Pancreas (tissue), 10 donors: ENCODE data around the gene IST1. TPM values are rescaled to one million over a fixed set of nuclear protein-coding genes. Genes with fewer than 3 reads are reported as not detected.

Source experiments
- ATAC-seq, 4 donors: fragments of 200-7000 bp; cut with Tn5 transposase; one replicate each; pipeline versions ENCODE4 v1.8.0 to v1.9.1; 2020; ENCODE audit warnings: mild to moderate bottlenecking in 4 of 4, moderate library complexity in 4 of 4
- DNase-seq, 6 donors: peaks; one replicate each; pipeline ENCODE4 v3.0.0-alpha.2; 2020
- FAIRE-seq: peaks from 2 replicates; lab custom pipeline; 2012; peaks lifted over from hg19 to GRCh38; lab: Jason Lieb, UNC
- H3K27ac ChIP-seq, 4 donors: fragments of 200-600 bp; sonication (generic); 1 replicate in 3 of 4; 2 replicates in 1 of 4; pipeline versions ENCODE4 v1.5.0 to v1.8.0; 2020
- H3K27me3 ChIP-seq, 4 donors: fragments of 200-600 bp; one replicate each; pipeline ENCODE4 v1.8.0; 2021
- H3K36me3 ChIP-seq, 3 donors: fragments of 200-600 bp; sonication (generic) in 1 of 3; one replicate each; pipeline versions ENCODE4 v1.5.0 to v1.8.0; 2020 to 2021
- H3K4me1 ChIP-seq, 3 donors: fragments of 200-600 bp; one replicate each; pipeline ENCODE4 v1.8.0; 2021
- H3K4me3 ChIP-seq, 4 donors: fragments of 200-600 bp; sonication (generic) in 2 of 4; one replicate each; pipeline versions ENCODE4 v1.5.0 to v1.8.0; 2020 to 2021
- H3K9me3 ChIP-seq, 4 donors: fragments of 200-600 bp; one replicate each; pipeline ENCODE4 v1.8.0; 2021
- WGBS, 2 donors: extraction: QIAGEN DNeasy Blood & Tissue Kit; methylation state at CpG; one replicate each; pipeline ENCODE4 v1.1.7; 2013; 5-methylcytosine and 5-hydroxymethylcytosine counted together
- intact Hi-C, 3 donors: fragments of 100-400 bp; cut with DNase I; formaldehyde crosslinking; loops; one replicate each; pipeline versions ENCODE4 v1.11.1 to v1.14.2; 2022
- polyA plus RNA-seq, 2 donors: library from polyadenylated mRNA; stranded (reverse); fragments of 200-250 nt; gene quantifications; one replicate each; pipeline ENCODE4 v1.2.3, GENCODE V29; 2013
- total RNA-seq, 6 donors: library from RNA; stranded (reverse); fragmentation: NEBNext Ultra II Directional in 4 of 6; extraction: Animal tissue kit (Norgen Biotek cat#: 25700) in 4 of 6; gene quantifications; one replicate each; pipeline versions ENCODE4 v1.2.1 to v1.2.4, GENCODE V29; 2021 to 2023
- TF ChIP-seq, protein P1 (sequence below), 4 donors: fragments of 200-600 bp; sonication (generic) in 3 of 4; IDR thresholded peaks; one replicate each; pipeline versions ENCODE4 v1.5.0 to v1.8.0; 2021; ENCODE audit warnings: antibody characterized with exemption in 4 of 4
- donor health status: healthy with polysubstance abuse.
- donor health status: DM: no; HTN: no; CAD: no; lungs with moderate emphysema.
- donor health status: DM: no; HTN: no; CAD: no.
- donor health status: control.
- donor health status: control.
- donor health status: Bipolar disorder and iron deficiency.
- donor health status: DM: yes; HTN: yes; CAD: no.
- donor health status: DM: no; HTN: no; CAD: no.
- donor health status: DM: no; HTN: no; CAD: no.
- donor health status: DM: yes; HTN: yes; CAD: no.

Gene IST1
- total and polyA plus RNA-seq, 8 donors: 56.1 to 121 (median 69.4) TPM

DNA sequence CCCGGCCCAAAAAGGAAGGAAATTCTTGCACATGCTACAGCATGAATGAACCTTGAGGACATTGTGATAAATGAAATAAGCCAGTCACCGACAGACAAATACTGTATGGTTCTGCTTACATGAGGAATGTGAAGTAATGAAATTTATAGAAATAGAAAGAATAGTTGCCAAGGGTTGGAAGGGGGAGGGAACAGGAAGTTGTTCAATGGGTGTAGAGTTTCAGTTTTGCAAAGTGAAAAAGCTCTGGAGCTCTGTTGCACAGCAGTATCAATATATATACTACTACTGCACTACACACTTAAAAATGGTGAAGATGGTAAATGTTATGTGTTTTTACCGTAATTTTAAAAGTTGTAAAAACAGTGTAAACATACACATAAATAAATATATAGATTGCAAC, 61.2 kb downstream of the IST1 start:
- no peak for FAIRE-seq
- Histone ChIP-seq H3K27me3 (no peaks in the 10 kb centered on the region), H3K4me3 (no peak overlapping the region), H3K9me3 (no peaks in the 10 kb centered on the region), H3K36me3 (no peaks in the 10 kb centered on the region), H3K4me1 (no peaks in the 10 kb centered on the region), H3K27ac (no peak overlapping the region)
- ATAC-seq: no peak
- DNase-seq: no peak
- WGBS, 2 donors: 70 to 80% methylated on average over 3 of the region's 3 CpGs
- intact Hi-C loops: no loop called here
- TF ChIP-seq, protein P1, sequence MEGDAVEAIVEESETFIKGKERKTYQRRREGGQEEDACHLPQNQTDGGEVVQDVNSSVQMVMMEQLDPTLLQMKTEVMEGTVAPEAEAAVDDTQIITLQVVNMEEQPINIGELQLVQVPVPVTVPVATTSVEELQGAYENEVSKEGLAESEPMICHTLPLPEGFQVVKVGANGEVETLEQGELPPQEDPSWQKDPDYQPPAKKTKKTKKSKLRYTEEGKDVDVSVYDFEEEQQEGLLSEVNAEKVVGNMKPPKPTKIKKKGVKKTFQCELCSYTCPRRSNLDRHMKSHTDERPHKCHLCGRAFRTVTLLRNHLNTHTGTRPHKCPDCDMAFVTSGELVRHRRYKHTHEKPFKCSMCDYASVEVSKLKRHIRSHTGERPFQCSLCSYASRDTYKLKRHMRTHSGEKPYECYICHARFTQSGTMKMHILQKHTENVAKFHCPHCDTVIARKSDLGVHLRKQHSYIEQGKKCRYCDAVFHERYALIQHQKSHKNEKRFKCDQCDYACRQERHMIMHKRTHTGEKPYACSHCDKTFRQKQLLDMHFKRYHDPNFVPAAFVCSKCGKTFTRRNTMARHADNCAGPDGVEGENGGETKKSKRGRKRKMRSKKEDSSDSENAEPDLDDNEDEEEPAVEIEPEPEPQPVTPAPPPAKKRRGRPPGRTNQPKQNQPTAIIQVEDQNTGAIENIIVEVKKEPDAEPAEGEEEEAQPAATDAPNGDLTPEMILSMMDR (IDR thresholded peaks at IDR 0.05): no peak

DNA sequence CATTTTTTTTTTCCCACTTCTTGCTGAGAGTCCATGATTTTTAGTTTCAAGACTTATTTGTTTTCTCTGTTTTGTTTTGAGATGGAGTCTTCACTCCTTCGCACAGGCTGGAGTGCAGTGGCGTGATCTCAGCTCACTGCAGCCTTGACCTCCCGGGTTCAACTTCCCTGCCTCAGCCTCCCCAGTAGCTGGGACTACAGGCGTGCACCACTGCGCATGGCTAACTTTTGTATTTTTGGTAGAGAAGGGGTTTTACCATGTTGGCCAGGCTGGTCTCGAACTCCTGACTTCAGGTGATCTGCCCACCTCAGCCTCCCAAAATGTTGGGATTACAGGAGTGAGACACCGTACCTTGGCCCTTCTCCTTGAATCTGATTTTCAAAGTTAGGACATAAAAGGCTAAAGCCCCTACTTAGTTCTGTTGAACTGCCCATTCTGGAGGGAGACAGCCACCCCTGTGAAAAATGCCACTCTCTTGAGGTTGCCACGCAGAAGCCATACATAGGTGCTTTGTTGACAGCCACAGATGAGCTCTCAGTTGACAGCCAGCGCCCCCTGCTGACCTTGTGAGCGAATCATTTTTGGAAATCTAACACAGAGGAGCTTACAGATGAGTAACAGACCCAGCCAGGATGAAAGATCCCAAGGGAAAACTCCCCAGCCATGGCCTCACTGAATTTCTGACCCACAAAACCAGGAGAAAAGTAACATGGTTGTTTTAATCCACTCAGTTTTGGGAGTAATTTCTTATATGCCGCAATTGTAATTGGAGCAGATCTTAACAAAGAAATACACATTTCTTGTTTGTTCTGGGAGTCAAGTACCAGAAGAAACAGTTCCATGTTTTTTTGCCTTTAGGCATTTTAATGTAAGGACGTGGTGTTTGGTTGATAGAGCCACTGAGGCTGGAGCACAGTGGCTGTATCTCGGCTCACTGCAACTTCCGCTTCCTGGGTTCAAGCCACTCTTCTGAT, 66.0 kb downstream of the IST1 start:
- ATAC-seq (peak; percentile 84 to 98 (median 97)), DNase-seq (peak; percentile 63 to 89 (median 82)), FAIRE-seq (no peak)
- peaks cover 0 to 5% (median 0%) of the 10 kb centered on the region in 3 donors for H3K4me1 ChIP-seq
- 50 to 53% methylated on average over 14 of the region's 14 CpGs for WGBS, 2 donors
- TF ChIP-seq, protein P1 (IDR thresholded peaks at IDR 0.05): peak; percentile 22 to 74 (median 60)
- no peaks in the 10 kb centered on the region for H3K9me3 ChIP-seq
- H3K27me3 ChIP-seq: no peaks in the 10 kb centered on the region
- no peak overlapping the region for H3K4me3 ChIP-seq
- H3K27ac ChIP-seq: no peak overlapping the region
- intact Hi-C loops: no loop called here
- no peaks in the 10 kb centered on the region for H3K36me3 ChIP-seq

DNA sequence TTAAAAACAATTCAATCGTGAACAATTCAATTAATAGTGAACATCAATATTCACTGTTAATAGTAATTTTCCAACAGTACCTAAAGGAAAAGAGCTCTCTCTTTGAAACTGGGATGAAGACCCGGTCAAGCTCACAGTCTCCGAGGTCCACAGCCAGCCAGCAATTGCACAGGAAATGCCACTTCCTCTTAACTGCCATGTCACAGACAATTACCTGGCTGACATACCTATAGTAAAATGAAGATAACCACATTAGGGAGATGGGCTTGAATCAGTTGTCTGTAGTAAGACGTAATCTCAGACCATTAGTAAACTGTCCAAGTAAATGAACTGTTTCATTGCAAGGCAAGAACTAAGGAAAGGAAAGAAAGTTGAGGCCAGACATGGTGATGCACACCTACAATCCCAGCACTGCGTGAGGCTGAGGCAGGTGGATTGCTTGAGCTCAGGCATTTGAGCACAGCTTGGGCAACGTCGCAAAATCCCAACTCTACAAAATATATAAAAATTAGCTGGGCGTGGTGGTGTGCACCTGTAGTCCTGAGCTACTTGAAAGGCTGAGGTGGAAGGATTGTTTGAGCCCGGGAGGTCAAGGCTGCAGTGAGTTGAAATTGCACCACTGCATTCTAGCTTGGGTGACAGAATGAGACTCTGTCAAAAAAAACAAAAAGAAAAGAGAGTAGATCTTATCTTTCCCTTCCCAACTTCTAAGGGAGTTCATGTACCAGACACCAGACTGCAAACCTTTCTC, 68.0 kb downstream of the IST1 start:
- FAIRE-seq (no peak), DNase-seq (no peak), ATAC-seq (no peak)
- WGBS, 2 donors: 70 to 71% methylated on average over 9 of the region's 9 CpGs
- H3K36me3 ChIP-seq: no peaks in the 10 kb centered on the region
- peaks cover 0 to 5% (median 0%) of the 10 kb centered on the region in 3 donors for H3K4me1 ChIP-seq
- TF ChIP-seq, protein P1 (IDR thresholded peaks at IDR 0.05): no peak
- no peaks in the 10 kb centered on the region for H3K27me3 ChIP-seq
- intact Hi-C loops: no loop called here
- H3K4me3 ChIP-seq: no peak overlapping the region
- H3K27ac ChIP-seq: no peak overlapping the region
- H3K9me3 ChIP-seq: no peaks in the 10 kb centered on the region

DNA sequence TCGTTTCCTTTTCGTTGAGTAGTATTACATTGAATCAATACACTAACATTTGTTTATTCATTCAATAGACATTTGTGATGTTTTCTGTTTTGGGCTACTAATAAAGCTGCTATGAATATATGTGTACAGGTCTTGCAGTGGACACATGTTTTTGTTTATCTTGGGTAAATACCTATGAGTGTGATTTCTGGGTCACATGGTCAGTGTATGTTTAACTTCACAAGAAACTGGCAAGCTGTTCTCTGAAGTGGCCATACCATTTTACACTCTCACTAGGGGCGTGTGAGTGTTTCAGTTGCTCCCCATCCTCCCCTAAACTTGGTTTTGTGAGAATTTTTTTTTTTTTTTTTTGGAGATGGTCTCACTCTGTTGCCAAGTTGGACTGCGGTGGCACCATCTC, 69.9 kb downstream of the IST1 start:
- H3K4me3 ChIP-seq: no peak overlapping the region

More for the DNA sequence above, 69.9 kb downstream of the IST1 start:
- intact Hi-C loops: no loop called here
- peak; percentile 62 to 78 (median 68) for ATAC-seq
- 44 to 57% methylated on average over 4 of the region's 4 CpGs for WGBS, 2 donors
- no peak overlapping the region for H3K27ac ChIP-seq
- no peaks in the 10 kb centered on the region for H3K9me3 ChIP-seq
- no peaks in the 10 kb centered on the region for H3K36me3 ChIP-seq
- no peaks in the 10 kb centered on the region for H3K27me3 ChIP-seq
- H3K4me1 ChIP-seq: peaks cover 0 to 5% (median 0%) of the 10 kb centered on the region in 3 donors
- FAIRE-seq: no peak
- TF ChIP-seq, protein P1 (IDR thresholded peaks at IDR 0.05): no peak
- DNase-seq: no peak
